ENCODE data around the gene ZNF732.
"Not testable (repeated sequence)": the region's sequence is repeated elsewhere in the genome, so short reads cannot be mapped to it uniquely, and the experiment has no call there.

The ZNF732 gene

GRCh38 chr4:253936-254756, 51.1 kb downstream of the ZNF732 start:
- DNase-seq: no peak

- DNase-seq: no peak
These were observed 53.1 kb downstream of the ZNF732 start for GRCh38 chr4:252065-252601.

GRCh38 chr4:244471-244870, 60.8 kb downstream of the ZNF732 start:
- no peak for DNase-seq

- no peak for DNase-seq
These were observed 61.8 kb downstream of the ZNF732 start for GRCh38 chr4:243426-243825.

- DNase-seq: peak; percentile 19
These were observed 63.0 kb downstream of the ZNF732 start for GRCh38 chr4:242121-242848.

GRCh38 chr4:241411-241810, 63.9 kb downstream of the ZNF732 start:
- not testable (repeated sequence) for DNase-seq

GRCh38 chr4:236028-236427, 69.2 kb downstream of the ZNF732 start:
- no peak for DNase-seq

GRCh38 chr4:234178-234577, 71.1 kb downstream of the ZNF732 start:
- DNase-seq: no peak

- DNase-seq: no peak
These were observed 81.3 kb downstream of the ZNF732 start for GRCh38 chr4:223913-224497.

Measured in DMS153 (cell line).